HG02610 (cell line): ENCODE results near the gene SNURF.
"Not testable (repeated sequence)": the region's sequence is repeated elsewhere in the genome, so short reads cannot be mapped to it uniquely, and the experiment has no call there.

Experiments
- ATAC-seq: cut with Tn5 transposase; IDR thresholded peaks from one replicate; pipeline ENCODE4 v1.9.1; 2021; ENCODE audit warnings: mild to moderate bottlenecking, moderate library complexity; ENCODE audit not compliant: unreplicated experiment

Gene SNURF, protein sequence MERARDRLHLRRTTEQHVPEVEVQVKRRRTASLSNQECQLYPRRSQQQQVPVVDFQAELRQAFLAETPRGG

DNA sequence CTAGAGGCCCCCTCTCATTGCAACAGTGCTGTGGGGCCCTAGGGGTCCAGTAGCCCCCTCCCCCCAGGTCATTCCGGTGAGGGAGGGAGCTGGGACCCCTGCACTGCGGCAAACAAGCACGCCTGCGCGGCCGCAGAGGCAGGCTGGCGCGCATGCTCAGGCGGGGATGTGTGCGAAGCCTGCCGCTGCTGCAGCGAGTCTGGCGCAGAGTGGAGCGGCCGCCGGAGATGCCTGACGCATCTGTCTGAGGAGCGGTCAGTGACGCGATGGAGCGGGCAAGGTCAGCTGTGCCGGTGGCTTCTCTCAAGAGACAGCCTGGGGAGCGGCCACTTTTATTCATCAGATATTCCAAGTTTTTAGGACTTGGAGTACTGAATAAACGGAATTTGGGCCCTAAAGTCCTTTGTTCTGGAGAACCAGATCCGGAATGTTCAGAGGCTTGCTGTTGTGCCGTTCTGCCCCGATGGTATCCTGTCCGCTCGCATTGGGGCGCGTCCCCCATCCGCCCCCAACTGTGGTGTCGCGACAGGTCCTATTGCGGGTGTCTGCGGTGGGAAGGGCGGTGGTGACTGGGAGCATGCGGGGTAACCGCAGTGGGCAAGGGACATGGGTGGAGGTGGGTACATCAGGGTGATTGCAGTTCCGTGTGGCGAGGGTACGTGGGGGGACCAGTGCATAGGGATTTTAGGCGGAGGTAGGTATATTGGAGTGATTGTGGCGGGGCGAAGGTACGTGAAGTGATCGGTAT is at the start of gene SNURF, which contains the start of gene SNRPN:
Gene SNURF, plus strand, starts transcription at position 205 of the 748 bp plus-strand sequence. Its CDS starts 62 bp downstream, at position 267.
Gene SNRPN, plus strand, starts transcription at position 205 of the 748 bp plus-strand sequence. CDS start 19,467 bp downstream, outside the sequence.
- peak; percentile 68 for ATAC-seq

DNA sequence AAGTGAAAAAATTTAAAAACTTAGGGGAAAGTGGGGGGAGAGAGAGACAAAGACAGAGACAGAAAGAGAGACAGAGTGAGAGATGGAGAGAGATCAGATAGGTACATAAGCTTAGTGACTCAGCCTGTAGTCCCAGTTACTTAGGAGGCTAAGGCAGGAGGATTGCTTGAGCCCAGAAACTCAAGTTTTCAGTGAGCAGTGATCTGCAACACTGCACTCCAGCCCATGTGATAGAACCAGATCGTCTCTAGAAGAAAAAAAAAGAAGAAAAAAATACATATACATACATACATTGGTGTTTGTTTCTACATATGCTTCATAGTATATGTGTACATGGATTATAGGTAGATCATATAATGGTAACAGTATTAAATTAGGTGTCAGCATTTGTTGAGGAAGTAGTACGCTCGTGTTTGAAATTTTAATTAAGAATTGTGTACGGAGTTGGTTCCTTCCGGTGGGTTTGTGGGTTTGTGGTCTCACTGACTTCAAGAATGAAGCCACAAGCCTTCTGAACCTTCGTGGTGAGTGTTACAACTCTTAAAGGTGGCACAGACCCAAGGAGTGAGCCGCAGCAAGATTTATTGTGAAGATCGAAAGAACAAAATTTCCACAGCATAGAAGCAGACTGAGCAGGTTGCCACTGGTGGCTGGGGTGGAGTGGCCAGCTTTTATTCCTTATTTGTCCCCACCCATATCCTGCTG is 38.3 kb upstream of the SNURF start:
- no peak for ATAC-seq

DNA sequence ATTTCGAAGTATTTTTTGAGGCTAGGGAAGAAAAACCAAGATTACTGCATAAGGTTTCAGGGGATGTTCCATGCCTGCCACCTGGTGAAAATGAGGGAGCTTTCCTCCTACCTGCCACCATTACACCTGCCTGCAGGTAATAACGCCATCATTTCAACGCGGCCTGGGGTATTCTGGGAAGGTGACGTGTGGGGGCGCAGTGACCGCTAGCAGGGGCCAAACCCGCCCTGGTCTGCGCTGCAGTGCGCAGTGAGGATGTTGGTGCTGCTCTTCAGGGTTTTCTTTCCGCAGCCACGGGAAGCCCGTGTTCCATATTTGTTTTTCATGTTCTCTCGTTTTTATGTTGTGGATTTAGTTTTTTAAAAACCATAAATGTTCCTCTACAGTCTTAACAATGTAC is 37.4 kb upstream of the SNURF start:
- no peak for ATAC-seq

DNA sequence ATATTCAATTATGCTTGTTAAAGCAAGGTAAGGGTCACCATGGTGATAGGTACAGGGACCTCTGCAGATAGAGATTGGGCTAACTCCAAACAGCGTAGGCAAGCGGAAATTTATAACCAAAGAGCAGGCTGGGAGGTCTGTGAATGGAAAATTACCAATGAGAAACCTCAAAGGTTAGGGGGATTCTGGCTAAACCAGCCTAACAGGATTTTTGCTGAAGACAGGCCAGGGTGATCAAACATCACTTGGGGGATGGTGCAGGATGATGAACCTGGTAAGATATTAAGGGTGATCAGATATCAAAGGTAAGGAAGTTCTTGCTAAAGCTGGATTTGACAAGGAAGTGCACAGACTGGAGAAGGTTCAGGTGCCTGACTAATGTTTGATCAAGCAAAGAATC is 35.3 kb upstream of the SNURF start:
- ATAC-seq, result no peak

GRCh38 chr15:24922781-24923180 is 32.0 kb upstream of the SNURF start:
- not testable (repeated sequence) for ATAC-seq

DNA sequence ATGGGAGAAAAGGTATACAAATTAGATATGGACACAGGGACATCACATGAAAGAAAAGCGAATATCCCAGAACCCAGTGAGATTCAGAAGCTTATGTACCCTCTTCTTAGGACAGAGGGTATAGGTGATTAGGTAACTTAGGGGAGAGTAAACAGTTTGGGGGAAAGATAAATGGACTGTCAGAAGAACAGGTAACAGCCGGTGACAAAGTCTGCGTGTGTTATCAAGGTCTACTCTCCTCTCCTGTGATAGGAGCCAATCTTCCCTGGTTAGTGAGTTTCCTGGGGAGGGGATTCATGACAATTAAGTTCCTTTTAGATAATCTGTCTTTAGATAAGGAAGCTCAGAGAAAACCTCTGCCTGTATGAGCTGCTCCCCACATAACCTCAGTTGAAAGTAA is 30.6 kb upstream of the SNURF start:
- ATAC-seq, result no peak

DNA sequence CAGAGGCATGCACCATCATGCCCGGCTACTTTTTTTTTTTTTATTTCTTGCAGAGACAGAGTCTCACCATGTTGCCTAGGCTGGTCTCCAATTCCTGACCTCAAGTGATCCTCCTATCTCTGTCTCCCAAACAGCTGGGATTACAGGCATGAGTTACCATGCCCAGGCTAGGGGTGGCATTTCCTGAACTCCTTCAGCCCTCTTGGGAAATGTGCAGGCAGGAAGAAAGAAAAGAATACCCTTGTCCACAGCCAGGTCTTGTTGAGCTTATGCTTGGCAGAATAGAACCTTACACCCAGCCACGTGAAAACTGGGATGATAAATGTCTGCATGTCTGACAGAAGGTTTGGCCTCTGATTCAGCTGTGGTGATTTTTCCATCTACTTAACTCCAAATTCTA is 30.2 kb upstream of the SNURF start:
- ATAC-seq, result no peak

- ATAC-seq, result not testable (repeated sequence)
Measured at GRCh38 chr15:24931874-24932732, 22.7 kb upstream of the SNURF start.

- ATAC-seq, result no peak
Measured at GRCh38 chr15:24933716-24934115, 21.1 kb upstream of the SNURF start.

- ATAC-seq, result not testable (repeated sequence)
Measured at GRCh38 chr15:24938224-24938623, 16.6 kb upstream of the SNURF start.

DNA sequence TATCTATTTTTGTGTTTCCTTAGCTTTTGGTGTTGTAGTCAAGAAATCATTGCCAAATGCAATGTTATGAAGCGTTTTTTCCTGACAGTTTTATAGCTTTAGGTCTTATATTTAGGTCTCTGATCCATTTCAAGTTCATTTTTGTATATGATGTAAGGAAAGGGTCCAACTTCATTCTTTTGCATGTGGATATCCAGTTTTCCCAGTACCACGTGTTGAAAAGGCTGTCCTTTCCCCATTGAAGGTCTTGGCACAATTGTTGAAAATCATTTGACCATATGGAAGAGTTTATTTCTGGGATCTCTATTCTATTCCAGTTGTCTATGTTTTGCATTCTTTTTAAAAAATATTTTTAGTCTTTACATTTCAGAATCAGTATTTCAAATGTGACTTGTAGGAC is 14.6 kb upstream of the SNURF start:
- ATAC-seq, result no peak

DNA sequence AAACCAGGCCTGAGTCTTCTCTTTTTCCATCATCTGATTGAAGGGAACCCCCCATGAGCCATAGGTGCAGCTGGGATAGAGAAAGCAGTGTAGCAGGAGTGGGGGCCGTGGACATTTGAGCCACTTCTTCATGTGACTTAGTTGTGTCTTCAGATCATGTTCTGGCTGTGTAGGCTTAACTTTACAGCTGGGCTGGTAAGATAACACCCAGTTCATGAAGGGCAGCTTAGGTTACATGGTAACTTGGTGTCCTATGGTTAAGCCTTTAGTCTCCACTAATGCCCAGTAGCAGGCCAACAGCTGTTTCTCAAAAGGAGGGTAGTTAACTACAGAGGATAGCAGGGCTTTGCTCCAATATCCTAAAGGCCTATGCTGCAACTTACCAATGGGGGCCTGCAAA is 11.4 kb upstream of the SNURF start:
- no peak for ATAC-seq

DNA sequence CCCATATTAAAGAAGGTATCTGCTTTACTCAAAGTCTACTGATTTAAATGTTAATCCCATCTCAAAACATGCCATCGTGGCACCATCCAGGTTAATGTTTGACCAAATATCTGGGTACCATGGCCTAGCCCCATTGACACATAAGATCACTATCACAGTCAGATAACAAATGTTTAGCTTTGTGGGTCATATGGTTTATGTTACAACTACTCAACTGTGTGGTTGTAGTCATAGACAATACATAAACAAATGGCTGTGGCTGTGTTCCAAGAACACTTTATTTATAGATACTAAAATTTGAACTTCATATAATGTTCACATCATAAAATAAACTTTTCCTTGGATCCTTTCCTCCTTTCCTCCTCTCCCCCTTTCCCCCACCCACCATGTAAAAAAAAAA is 9.8 kb upstream of the SNURF start:
- no peak for ATAC-seq

- no peak for ATAC-seq
Measured at GRCh38 chr15:24945711-24946110, 9.1 kb upstream of the SNURF start.

DNA sequence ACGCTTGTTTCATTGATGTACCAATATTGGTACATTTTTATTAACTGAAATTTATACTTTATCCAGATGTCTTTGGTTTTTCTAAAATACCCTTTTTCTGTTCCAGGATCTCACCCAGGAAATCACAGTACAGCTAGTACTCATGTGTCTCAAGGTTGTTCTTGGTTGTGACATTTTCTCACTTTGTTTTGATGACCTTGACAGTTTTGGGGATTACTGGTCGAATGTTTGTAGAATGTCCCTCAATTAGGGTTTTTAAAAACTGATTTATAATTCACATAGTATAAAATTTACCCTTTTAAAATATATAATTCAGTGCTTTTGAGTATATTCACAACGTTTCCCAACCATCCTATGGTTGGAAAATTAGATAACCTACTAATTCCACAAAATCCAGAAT is 6.3 kb upstream of the SNURF start:
- no peak for ATAC-seq

DNA sequence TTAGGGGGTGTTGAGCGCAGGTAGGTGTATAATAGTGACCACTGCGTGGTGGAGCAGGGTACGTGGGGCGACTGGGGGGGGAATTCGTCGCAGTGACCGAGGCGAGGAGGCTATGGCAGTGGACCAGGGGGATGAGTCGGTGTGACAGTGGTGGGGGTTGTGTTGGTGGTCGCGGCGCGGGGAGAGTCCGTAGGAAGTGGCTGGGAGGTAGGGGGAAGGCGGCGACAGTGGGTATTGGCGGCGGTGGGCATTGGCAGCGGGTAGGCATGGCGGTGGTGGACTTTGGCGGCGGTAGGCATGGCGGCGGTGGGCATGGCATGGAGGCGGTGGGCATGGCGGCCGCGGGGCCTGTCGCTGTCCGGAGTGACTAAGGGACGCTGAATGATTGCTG is 739 bp downstream of the SNURF start:
- ATAC-seq, result no peak

DNA sequence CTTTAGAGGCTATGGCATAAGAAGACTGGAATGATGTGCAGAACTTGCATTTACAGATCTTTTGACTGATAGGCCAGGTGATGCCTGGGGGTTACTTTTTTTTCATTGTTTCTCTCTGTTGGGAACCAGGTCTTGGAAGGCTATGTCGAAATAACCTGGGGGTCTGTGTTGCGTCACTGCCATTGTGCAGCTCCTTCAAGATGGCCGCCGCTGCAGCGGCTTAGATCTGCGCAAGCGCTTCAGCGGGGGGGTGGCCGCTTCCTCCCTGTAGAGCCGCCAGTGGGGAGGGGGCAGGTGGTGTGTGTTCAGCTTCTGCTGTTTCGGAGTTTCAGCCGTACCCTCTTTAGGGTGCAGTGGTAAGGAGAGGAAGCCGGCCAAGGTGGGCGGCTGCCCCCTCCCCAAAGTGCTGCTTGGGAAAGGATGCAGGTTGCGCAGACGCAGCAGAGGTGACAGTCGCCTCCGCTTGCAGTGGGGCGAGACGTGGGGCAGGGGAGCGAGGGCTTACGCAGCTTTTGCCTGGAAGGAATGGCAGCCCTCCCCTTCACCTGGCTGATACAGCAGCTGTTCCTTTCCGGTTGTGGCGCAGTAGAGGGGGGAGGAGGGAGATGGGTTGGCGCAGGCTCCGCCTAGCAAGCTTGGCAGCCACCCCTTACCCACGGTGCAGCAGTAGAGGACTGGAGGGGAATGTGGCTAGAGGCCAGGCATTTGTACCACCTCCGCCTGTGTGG is 1.5 kb downstream of the SNURF start:
- peak; percentile 70 for ATAC-seq

DNA sequence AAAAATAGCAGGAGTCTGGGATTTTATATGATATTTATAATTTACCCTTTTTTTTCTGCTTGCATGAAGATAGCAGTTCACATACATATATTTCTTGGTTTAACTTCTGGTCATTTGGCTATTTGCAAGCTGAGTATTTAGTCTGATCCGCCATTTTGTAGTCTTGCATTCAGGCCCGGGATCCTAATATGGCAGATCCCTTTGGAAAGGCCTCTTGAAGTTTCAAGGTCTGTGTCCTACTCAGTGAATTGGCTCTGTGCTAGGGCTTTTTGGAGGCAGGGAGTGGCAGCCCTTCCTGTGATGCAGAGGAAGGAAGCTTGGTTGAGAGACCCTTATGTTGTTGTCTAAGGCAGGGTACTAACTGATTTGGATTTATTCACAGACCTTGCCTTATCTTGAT is 2.9 kb downstream of the SNURF start:
- ATAC-seq, result no peak

DNA sequence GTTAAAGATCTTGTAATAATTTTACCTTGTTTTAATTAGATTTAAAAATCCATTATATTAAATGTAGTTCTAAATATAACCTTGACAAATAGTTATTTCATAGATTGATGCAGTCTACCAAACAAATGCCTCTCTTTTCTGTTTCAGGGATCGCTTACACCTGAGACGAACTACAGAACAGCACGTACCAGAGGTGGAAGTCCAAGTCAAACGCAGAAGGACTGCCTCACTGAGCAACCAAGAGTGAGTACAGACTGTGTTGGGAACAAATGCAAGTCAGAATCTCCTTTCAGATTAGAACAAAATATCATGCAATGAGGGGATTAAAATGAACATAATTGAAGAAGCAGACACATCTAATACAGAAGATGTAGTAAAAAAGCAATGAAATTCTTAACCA is 7.2 kb downstream of the SNURF start:
- ATAC-seq, result no peak

- ATAC-seq, result no peak
Measured at GRCh38 chr15:24962880-24963279, 8.1 kb downstream of the SNURF start.
